Activated CD8-positive, alpha-beta memory T cell treated with anti-CD3 and anti-CD28 coated beads, Interleukin-2, amount 50 U/mL, for 1 hour (primary cell): ENCODE measurements around the gene IZUMO3.
"Not testable (repeated sequence)": the region's sequence is repeated elsewhere in the genome, so short reads cannot be mapped to it uniquely, and the experiment has no call there.

ENCODE experiments used
- DNase-seq: peaks from one replicate; pipeline ENCODE4 v3.0.0-alpha.2; 2020; ENCODE audit errors: extremely low read depth

IZUMO3 gene

GRCh38 chr9:24545847-24546522 lies at the start of gene IZUMO3:
Gene IZUMO3, minus strand, starts transcription at chr9:24545897. Its CDS starts 248 bp downstream, at chr9:24545649.
- no peak for DNase-seq

DNA sequence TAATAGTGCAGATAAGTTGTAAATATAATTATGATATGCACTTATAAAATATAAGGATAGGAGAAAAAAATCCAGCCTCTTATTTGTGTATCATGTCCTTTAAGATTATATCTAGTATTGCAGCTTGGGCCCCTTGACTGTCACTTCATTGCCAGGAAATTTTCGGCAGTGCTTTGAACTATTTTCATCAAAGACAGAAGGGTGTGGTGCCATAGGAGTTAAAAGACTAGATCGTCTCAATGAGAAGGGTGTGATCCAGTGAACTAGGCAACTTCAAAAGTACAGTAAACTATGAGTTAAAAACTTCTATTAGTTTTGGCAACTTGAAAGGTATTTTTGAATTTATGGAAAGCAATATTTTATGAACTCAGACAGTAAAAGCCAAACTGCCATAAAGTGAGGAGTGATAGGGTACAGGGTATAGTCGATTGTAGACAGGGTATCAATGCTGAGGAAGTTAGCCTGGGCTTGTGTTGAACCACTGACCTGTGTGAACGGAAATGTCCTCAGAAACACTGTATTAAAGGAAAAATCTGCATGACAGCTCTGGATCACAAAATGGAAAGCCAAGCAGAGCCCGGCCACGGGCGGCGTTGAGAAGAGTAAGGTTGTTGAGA lies 48.6 kb upstream of the IZUMO3 start:
- no peak for DNase-seq

DNA sequence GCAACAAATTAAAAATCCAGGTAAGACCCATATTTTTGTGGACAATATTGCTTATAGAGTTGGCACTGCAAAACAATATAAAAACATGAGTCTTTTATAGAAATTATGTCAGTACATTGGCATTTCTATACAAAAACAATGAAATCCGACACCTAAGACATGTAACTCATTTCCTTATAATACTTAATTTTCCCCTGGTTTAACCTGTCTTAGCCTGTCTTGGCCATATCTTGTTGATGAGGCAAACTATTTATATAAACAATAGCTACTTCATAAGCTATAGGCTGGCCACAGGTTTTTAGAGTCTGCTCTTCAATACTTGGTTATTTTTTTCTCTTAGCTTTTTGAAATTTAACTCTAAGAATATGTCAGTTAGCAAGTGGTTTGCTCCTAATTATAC lies 44.7 kb upstream of the IZUMO3 start:
- DNase-seq, result no peak

DNA sequence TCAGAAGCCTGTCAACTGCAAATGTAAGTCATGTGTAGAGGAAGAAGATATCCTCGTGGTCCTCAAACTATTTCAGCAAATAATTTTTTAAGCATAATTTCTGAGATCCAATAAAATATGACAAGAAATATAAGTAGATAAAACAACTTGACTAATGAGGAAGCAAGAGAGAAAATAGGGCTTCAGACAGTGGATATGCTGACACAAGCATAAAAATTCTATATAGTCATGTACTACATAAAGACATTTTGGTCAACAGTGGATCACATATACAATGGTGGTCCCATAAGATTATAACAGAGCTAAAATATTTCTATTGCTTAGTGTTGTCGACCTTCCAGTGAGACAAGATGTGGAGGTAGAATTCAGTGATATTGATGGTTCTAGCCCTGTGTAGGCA lies 42.2 kb upstream of the IZUMO3 start:
- DNase-seq, result no peak

- no peak for DNase-seq
Measured at GRCh38 chr9:24582146-24583126, 36.7 kb upstream of the IZUMO3 start.

DNA sequence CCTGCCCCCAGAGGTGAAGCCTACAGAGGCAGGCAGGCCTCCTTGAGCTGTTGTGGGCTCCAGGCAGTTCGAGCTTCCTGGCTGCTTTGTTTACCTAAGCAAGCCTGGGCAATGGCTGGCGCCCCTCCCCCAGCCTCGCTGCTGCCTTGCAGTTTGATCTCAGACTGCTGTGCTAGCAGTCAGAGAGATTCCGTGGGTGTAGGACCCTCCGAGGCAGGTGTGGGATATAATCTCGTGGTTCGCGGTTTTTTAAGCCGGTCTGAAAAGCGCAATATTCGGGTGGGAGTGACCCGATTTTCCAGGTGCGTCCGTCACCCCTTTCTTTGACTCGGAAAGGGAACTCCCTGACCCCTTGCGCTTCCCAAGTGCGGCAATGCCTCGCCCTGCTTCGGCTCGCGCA lies 34.3 kb upstream of the IZUMO3 start:
- DNase-seq, result not testable (repeated sequence)

- no peak for DNase-seq
Measured at GRCh38 chr9:24572406-24572805, 26.7 kb upstream of the IZUMO3 start.

GRCh38 chr9:24561957-24562356 lies 16.3 kb upstream of the IZUMO3 start:
- no peak for DNase-seq

- DNase-seq, result no peak
Measured at GRCh38 chr9:24553183-24553552, 7.5 kb upstream of the IZUMO3 start.

GRCh38 chr9:24552526-24553182 lies 7.0 kb upstream of the IZUMO3 start:
- DNase-seq, result no peak

DNA sequence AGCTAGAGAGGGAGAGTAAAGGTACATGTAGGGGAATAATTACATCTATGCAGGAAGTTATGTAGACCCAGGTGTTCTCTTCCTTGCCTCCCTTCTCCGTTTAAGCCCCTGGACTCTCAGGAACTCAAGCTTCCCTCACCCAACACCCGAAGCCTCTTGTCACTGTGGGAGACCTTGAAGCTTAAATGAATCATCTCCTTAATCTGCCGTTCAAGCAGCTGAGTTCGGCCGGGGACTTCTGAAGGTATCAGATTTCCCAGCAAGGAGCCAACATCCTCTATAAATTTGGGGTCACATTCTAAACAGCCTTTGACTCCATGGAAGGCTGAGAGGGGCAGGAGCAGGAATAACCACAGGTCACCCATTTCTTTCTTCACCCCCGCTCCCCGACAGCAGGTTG lies 412 bp downstream of the IZUMO3 start:
- DNase-seq, result no peak

GRCh38 chr9:24518545-24518944 lies 27.2 kb downstream of the IZUMO3 start:
- no peak for DNase-seq

DNA sequence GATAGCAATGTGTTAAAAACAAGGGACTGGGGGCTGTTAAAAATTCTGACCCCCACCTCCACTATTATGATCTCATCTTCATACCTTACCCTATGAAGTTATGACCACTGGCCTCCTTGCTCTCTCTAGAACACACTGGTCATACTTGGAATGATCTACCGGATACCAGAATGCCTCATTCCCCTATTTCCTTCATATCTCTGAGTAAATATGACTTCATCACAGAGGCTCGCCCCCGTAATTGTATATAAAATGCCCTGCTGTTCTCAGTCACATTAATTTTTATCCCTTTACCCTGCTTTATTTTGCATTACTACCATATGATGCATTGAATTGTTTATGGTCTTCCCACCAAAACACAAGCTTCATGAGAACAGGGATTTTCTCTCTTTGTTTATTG lies 29.2 kb downstream of the IZUMO3 start:
- DNase-seq, result no peak

- DNase-seq, result no peak
Measured at GRCh38 chr9:24509850-24510249, 35.8 kb downstream of the IZUMO3 start.

GRCh38 chr9:24504521-24504920 lies 41.2 kb downstream of the IZUMO3 start:
- DNase-seq, result no peak

- no peak for DNase-seq
Measured at GRCh38 chr9:24502206-24502937, 43.3 kb downstream of the IZUMO3 start.

- DNase-seq, result no peak
Measured at GRCh38 chr9:24500761-24501160, 44.9 kb downstream of the IZUMO3 start.

GRCh38 chr9:24498632-24499031 lies 47.1 kb downstream of the IZUMO3 start:
- no peak for DNase-seq

DNA sequence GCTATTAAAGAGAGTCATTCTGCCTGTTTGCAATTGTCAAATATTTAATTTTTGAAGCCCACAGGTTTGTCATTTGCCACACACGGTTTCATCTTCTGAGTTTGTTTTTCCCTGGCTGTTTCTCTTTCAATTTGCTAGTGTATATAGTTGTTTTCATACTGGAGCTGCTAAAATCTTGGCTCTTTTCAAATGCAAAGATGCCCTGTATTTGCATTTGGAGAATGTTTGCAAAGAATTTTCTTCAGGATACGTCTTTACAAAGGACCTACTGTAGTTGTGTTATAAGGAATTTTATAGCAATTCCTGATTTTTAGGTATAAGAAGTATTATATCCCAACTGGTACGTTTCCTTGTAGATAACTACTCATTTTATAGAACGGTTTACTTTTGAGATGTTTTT lies 48.0 kb downstream of the IZUMO3 start:
- no peak for DNase-seq
